Heart left ventricle (tissue), 13 donors: Measurements from ENCODE around the gene LPIN3.

Experiments used
- POLR2A ChIP-seq, 2 donors: fragments of 450-650 bp; IDR thresholded peaks; one replicate each; pipeline ENCODE4 v1.6.1; 2017; ENCODE audit warnings: antibody characterized with exemption in 2 of 2, mild to moderate bottlenecking in 2 of 2, moderate library complexity in 2 of 2
- TF ChIP-seq, protein P1 (sequence below), 12 donors: fragments of 200-600 bp; sonication (generic) in 4 of 12; IDR thresholded peaks; one replicate each; pipeline versions ENCODE4 v1.5.0 to v1.8.0; 2018 to 2022; ENCODE audit warnings: antibody characterized with exemption in 12 of 12, mild to moderate bottlenecking in 5 of 12
- donor health status: ischemic (EF 13 %, LVEDD 7.1; RV severe dilation, severe dysfunction).
- donor health status: DM: no; HTN: yes; CAD: no.
- donor health status: DM: no; HTN: no; CAD: no.
- donor health status: ischemic (EF 25% LVEDD 6.9; RV normal size, moderate dysfunction).
- donor health status: ischemic (EF 25% LVEDD 5.7; RV mildly dilated, moderate dysfunction).
- donor health status: ischemic (EF 35%, LVEDD 5.7; RV mildly dilated, moderate dysfunction).
- donor health status: nonischemic (EF 11% LVEDD 7.7; RV severe dilation, severe dysfunction).
- donor health status: DM: yes; HTN: yes; CAD: no.
- donor health status: PGD.
- donor health status: ischemic (EF 29% LVEDD 5.4; RV normal size, mild dysfunction).
- donor health status: nonischemic (EF 23%, LVEDD 6.1; RV moderate dilation, normal function).

DNA sequence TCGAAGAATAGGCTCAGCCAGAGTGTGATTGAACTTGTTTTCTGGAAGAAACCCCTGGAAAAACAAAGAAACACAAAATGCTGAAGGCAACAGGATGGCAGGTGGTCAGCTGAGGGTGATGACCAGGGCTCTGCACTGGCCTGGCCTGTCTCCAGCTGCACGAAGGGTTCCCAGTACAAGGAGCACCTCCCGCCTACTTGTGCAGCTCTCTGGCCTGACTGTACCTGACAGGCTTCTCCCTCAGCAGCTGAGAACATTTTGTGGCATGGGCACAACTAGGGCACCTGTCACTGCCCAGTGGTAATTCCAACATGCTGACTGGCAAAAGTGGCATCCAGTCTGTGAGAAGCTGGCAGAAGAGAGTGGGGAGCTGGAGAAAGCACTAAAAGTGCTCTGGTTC, 64.8 kb downstream of the LPIN3 start:
- TF ChIP-seq, protein P1, sequence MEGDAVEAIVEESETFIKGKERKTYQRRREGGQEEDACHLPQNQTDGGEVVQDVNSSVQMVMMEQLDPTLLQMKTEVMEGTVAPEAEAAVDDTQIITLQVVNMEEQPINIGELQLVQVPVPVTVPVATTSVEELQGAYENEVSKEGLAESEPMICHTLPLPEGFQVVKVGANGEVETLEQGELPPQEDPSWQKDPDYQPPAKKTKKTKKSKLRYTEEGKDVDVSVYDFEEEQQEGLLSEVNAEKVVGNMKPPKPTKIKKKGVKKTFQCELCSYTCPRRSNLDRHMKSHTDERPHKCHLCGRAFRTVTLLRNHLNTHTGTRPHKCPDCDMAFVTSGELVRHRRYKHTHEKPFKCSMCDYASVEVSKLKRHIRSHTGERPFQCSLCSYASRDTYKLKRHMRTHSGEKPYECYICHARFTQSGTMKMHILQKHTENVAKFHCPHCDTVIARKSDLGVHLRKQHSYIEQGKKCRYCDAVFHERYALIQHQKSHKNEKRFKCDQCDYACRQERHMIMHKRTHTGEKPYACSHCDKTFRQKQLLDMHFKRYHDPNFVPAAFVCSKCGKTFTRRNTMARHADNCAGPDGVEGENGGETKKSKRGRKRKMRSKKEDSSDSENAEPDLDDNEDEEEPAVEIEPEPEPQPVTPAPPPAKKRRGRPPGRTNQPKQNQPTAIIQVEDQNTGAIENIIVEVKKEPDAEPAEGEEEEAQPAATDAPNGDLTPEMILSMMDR (IDR thresholded peaks at IDR 0.05): no peak
- no peak for TF ChIP-seq POLR2A (IDR thresholded peaks at IDR 0.05)
